ENCODE measurements around the gene SRSF7.
"Not testable (repeated sequence)": the region's sequence is repeated elsewhere in the genome, so short reads cannot be mapped to it uniquely, and the experiment has no call there.

SRSF7 gene

GRCh38 chr2:38731090-38731489 is 20.1 kb downstream of the SRSF7 start:
- no peak for DNase-seq

- no peak for DNase-seq
Measured at GRCh38 chr2:38728694-38729093, 22.5 kb downstream of the SRSF7 start.

DNA sequence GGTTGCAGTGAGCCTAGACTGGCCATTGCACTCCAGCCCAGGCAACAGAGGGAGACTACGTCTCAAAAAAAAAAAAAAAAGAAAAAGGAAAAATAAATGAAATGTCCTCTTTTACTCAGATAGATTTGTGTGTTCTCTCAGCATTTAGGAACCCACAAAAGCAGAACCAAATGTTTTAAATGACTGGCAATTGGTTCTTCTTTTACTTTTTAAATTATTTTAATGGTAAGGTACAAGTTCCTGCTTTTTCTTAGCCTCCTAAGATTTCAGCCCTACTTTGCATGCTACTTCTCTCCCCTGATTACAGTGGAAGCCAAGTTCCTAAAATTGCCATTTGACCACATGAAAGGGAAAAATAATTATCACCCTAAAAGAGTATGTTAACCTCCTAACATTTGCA is 23.5 kb downstream of the SRSF7 start:
- DNase-seq, result no peak

DNA sequence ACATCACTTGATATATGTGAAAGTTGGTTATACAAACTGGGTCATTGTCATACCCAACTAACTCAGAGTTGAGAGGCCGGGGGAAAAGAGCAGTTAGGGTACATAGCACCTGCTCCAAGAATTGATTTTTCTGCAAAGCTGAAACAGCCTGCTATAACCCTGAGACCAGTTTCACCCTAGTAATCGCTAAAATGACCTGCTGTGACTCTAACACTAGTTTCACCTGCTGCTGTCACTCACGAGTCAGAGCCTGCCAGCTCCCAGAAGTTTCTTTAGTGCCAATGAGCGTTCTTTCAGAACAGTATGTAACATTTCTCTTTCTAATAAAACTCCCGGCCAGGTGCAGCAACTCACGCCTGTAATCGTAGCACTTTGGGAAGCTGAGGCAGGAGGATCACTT is 28.0 kb downstream of the SRSF7 start:
- no peak for DNase-seq

DNA sequence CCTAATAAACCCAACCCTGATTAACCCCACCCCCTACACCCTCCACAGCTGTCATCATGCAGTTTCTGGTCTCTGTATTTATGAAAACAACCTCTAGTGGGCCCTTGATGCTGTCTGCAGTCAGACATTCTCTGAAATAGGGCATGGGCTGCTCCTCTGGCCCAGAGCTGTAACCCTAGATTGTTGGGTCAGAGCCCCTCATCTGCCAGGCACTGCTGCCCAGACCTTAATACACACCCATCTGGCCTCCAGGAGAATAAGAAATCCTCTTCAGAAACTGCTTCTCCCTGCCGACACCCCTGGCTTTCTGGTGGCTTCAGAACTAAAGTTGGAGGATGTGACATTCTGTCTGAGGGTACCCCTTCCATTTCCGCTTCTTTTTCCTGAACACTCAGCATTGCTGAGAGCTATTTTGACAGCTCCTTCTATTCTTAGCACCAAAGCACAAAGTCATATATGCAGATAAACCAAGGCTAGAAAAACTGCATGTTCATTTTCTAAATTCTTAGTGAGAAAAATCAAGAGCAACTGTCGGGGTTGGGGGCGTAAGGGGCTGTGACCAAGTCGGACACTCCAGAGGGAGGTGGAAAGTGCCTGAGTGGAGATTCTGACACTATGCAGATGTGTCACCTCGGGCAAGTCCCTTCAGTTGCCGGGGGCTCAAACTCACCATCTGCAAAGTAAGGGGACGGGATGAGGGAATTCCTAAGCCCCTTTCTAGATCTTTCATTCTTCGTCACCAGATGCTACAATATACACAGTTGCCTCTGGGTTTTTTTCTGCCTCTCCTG is 28.7 kb downstream of the SRSF7 start:
- no peak for DNase-seq

DNA sequence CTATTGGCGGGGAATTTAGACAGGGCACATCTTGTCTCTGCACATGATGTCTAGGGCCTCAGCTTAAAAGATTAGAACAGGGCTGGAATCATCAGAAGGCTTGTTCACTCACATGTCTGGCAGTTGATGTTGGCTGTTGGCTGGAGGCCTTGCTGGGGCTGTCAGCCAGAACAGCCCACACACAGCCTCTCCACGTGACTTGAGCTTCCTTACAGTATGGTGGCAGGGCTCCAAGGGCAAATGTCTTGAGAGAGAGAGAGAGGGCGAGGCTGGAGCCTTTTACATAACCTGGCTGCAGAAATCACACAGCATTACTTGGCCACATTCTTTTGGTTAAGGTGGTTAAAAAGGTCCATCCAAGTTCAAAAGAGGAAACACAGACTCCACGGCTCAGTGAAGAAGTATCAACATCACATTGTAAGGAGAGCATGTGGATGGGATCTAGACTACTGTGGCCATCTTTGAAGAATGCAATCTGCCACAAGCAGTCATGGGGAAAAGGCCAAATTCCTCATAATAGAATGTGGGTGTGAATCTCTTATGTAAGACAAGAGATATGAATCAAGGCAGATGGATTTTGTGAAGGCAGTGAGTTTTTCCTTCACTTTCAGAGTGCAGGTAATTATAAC is 30.4 kb downstream of the SRSF7 start:
- peak; percentile 86 for DNase-seq

DNA sequence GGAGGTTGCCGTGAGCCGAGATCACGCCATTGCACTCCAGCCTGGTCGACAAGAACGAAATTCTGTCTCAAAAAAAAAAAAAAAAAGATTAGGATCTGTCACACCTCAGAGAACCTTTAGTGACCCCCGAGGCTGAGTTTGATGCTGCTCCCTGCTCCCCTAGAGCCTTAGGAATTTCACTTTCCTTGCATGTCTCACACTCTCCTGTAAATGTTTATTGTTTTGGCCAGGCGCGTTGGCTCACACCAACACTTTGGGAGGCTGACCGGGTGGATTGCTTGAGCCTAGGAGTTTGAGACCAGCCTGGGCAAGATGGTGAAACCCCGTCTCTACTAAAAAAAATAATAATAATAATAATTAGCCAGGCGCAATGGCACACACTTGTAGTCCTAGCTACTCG is 31.5 kb downstream of the SRSF7 start:
- DNase-seq, result no peak

DNA sequence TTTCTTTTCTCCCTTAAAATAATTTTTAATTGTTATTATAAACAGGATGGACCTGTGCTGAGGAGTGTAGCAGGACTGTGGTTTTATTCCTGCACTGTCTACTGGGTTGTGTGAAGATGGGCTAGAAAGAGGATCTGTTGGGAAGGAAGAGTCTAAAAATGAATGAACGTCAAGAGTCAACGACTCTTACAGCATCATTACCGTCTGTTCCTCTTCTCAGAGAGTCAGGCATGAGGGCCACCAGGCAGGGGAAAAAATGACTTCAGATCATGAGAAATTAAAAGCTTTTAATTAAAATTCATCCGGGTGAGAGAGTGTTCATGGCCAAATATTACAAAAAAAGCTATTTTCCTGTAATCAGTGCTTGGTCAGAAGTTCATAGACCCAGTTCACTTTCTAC is 32.6 kb downstream of the SRSF7 start:
- DNase-seq, result no peak

GRCh38 chr2:38716185-38716584 is 35.0 kb downstream of the SRSF7 start:
- DNase-seq, result no peak

- not testable (repeated sequence) for DNase-seq
Measured at GRCh38 chr2:38714941-38715340, 36.2 kb downstream of the SRSF7 start.

GRCh38 chr2:38713338-38713737 is 37.8 kb downstream of the SRSF7 start:
- DNase-seq, result no peak

- DNase-seq, result no peak
Measured at GRCh38 chr2:38712871-38713270, 38.3 kb downstream of the SRSF7 start.

DNA sequence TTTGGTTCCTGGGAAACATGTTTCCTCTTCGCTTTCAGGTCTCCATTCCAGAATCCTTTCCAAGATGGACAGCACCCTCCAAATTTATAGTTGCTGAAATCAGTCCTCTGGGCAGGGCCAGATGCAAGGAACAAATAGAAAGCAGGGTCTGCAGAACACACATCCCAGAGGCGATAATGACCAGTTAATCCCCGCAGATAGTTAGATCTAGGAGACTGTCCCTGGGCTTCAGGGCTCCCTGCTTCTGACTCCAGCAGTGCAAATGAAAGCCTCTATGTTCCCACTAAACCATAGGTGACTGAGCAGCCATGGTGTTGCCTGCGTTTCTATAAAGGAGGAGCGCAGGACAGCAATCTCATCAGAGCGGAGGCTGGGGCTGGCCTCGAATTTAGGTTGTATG is 38.7 kb downstream of the SRSF7 start:
- DNase-seq, result no peak

GRCh38 chr2:38711558-38711957 is 39.6 kb downstream of the SRSF7 start:
- DNase-seq, result no peak

DNA sequence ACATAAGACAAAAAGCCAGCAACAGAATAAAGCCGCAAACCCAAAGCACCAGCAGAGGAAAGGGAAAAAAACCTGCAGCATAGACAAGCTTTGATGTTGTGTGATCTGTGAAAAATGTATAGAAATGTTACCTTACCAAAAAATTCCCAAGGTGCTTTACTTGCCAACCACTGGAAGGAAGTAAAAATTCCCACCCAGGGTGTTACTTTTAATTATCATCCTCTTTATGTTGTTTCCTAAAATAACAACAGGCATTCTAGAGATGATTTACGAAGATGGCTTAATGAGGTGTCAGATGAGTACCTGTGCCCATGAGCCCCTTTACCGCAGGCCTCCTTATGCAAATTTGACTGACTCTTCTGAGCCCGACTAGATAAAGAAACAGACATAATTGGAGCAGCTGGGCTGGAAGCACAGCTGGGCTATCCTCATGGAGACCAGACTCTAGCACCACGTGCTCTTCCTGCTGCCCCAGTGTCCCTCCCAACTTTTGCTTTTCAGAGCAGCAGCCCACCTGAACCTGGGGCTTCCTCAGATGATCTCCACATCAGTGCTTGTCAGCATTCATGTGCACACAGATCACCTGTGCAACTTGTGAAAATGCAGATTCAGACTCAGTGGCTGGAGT is 41.5 kb downstream of the SRSF7 start:
- no peak for DNase-seq

DNA sequence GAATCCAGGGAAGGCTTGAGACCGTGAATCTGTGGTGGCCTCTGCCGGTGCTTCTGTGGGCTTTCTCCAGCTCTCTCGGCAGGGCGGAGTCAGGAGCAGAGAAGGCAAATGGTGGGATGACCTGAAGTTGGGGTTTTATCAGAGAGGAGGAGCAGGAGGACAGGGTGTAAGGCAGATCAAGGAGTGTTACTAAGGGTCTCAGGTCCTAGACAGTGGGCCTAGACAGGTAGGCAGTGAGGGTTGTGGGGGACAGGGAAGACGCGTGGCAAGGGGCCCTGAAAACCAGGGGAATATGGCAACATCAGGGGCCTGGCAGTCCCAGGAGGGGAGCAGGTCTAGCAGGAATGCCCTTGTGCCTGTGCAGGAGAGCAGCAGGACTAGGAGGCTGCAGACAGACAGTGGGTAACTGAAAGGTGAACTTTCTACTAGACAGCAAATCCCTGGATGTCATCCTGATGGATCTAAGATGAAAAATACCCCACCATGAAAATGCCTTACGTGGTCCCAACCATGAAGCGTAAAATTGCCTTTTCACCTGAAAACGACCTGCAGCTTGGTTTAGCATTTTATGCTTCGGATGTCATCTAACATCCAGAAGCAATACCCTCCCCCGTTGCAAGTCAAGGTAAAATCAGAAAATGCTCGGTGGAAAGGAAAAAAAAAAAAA is 42.1 kb downstream of the SRSF7 start:
- DNase-seq, result no peak

DNA sequence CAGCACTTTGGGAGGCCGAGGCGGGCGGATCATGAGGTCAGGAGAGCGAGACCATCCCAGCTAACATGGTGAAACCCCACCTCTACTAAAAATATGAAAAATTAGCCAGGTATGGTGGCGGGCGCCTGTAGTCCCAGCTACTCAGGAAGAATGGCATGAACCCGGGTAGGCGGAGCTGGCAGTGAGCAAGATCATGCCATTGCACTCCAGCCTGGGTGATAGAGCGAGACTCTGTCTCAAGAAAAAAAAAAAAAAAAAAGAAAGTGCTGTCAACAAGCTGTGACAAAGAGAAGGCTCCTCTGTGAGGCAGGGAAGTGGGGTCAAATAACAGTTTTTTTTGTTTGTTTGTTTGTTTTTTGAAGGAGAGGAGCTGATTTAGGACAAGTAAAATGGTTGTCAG is 42.7 kb downstream of the SRSF7 start:
- DNase-seq, result not testable (repeated sequence)

- no peak for DNase-seq
Measured at GRCh38 chr2:38706846-38707345, 44.3 kb downstream of the SRSF7 start.

DNA sequence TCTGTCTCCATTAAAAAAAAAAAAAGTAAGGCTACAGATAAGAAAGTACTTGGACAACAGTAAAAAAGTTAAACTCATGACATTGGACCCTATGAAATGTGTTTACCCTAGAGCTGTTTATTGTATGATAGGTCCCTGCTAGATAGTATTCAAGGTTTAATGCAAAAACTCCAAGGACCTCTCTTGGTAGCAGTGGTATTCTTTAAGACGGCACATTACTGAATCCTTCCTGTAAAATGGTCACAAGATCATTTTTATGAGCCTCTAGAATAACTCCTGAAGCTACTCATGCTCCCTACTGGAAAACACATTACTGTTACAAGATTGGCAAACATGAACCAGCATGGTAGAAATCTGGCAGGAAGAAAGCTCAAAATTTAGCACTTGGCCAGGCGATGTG is 46.5 kb downstream of the SRSF7 start:
- no peak for DNase-seq

- not testable (repeated sequence) for DNase-seq
Measured at GRCh38 chr2:38703336-38703735, 47.8 kb downstream of the SRSF7 start.

- DNase-seq, result no peak
Measured at GRCh38 chr2:38702413-38702812, 48.7 kb downstream of the SRSF7 start.

DNA sequence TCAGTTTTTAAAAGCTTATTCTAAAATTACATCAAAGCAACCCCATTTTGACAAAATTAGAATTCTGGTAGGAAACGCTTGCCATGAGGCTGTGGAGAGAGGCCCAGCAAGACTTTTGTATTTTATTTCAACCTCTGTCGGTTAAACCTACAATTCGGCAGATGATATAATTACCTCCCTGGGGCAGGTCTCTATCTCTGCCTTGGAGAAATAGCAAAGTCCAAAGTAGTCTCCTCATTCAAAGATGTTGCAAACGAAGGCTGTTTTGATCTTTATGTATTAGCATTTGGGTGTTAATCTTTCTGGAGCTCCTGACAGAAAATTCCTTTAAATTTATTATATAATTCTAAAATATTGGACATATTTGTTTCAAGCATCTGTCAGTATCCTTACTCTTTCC is 49.6 kb downstream of the SRSF7 start:
- no peak for DNase-seq

DNA sequence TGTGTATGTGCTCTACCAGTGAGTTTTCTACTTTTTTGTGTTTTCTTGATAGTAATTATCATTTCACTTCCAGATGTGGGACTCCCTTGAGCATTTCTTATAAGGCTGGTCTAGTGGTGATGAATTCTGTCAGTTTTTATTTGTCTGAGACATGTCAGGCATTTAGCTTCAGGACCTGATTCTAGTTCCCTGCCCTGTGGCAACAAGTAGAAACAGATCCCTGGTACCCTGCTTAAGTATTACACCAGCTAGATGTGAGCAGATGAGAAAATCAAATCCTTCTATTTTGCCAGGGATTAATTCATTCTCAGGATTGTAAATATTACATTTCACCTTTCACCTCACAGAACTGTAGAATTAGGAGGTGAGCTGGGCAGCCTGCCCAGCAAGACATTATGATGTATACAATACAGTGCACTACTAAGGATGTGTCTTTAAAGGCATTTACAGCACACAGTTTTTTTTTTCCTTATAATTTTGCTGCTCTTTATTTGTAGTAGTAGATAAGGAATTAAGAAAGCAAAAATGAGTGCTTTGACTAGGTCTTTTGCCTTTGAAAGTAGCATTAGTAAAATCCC is 50.2 kb downstream of the SRSF7 start:
- DNase-seq, result no peak

Data from right forelimb (tissue), 1 donor.